GM19043 (cell line): ENCODE data around the gene ELF1.
"Not testable (repeated sequence)": the region's sequence is repeated elsewhere in the genome, so short reads cannot be mapped to it uniquely, and the experiment has no call there.

ENCODE experiments used
- ATAC-seq: cut with Tn5 transposase; IDR thresholded peaks from one replicate; pipeline ENCODE4 v1.9.1; 2021; ENCODE audit warnings: low read depth; ENCODE audit not compliant: unreplicated experiment

ELF1 gene

DNA sequence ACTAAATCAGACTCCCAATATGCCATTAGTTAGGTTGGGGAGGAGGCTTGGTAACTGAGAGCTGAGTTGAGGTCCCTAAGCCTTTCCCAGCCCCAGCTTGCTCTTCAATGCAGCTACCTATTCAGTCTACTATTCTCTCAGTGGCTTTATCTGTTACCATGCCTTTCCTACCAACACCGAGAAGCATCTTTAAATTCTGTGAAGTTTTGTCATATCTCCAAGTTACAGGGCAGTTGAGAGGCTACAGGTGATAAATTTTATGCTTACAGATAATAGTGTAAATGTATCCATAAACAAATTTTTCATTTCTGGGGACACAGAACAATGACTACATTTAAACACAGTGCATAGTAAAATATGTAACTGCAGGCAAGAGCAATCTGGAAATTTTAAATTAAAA is 110.6 kb downstream of the ELF1 start:
- no peak for ATAC-seq

DNA sequence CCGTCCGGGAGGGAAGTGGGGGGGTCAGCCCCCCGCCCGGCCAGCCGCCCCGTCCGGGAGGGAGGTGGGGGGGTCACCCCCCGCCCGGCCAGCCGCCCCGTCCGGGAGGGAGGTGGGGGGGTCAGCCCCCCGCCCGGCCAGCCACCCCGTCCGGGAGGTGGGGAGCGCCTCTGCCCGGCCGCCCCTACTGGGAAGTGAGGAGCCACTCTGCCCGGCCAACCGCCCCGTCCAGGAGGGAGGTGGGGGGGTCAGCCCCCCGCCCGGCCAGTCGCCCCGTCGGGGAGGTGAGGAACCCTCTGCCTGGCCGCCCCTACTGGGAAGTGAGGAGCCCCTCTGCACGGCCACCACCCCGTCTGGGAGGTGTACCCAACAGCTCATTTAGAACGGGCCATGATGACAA is 118.1 kb downstream of the ELF1 start:
- not testable (repeated sequence) for ATAC-seq

DNA sequence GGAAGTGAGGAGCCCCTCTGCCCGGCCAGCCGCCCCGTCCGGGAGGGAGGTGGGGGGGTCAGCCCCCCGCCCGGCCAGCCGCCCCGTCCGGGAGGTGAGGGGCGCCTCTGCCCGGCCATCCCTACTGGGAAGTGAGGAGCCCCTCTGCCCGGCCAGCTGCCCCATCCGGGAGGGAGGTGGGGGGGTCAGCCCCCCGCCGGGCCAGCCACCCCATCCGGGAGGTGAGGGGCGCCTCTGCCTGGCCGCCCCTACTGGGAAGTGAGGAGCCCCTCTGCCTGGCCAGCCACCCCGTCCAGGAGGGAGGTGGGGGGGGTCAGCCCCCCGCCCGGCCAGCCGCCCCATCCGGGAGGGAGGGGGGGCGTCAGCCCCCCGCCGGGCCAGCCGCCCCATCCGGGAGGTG is 118.5 kb downstream of the ELF1 start:
- ATAC-seq, result not testable (repeated sequence)

DNA sequence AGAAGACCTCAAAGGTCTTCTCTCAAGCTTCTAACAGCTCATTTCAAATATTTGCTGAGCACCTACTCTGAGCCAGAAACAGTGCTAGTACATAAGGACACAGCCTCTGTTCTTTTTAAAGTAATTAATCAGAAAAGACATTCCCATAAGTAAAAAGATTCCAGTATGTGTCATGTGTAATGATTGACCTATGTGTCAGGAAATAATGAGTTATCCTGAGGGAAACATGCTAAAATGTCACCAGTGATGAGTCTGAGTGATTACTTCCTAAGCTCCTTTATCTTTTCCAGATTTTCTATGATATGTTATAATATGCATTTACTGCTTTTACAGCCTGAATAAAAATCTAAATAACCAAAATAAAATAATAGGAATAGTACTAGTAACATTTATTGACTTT is 122.1 kb downstream of the ELF1 start:
- ATAC-seq, result no peak

- ATAC-seq, result no peak
Observed at GRCh38 chr13:40895227-40896184, 123.6 kb downstream of the ELF1 start.

- ATAC-seq, result not testable (repeated sequence)
Observed at GRCh38 chr13:40893573-40893972, 125.5 kb downstream of the ELF1 start.

DNA sequence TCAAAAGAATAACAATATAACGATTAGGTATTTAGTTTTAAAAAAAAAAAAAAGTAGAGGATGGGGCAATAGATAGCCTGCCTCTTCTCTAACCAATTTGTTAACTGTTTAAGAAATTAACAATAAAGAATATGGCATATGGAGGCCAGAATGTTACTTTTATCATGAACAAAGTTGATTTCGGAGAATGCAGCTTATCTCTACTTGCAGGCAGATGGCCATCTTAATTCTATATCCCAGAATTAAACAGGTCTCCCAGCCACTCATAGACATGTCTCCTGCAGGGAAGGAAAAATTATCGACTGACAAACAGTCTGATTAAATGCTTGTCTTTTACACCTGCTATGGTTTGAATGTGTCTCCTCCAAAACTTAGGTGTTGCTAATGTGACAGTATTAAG is 133.1 kb downstream of the ELF1 start:
- no peak for ATAC-seq

DNA sequence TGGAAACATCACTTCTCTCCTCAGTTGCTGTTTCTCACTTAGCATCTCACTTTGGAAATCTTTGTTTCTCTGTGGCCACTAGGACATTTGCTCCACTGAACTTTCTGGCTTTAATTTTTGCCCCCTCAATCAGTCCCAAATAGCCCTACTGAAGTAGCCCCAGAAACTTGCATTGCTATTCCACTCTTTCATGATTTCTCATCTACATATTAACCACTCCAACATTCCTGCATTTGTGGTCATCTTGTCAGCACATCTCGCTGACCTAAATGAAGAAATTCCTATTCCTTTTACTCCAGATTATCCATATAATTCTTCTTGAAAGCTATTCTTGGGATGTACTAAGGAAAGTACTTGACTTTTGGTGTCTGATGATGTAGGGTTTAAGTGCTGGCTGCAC is 134.9 kb downstream of the ELF1 start:
- not testable (repeated sequence) for ATAC-seq
